Inflammatory macrophage treated with lipopolysaccharide for 4 hours (primary cell): ENCODE data around the gene ZNF862.
"Not testable (repeated sequence)": the region's sequence is repeated elsewhere in the genome, so short reads cannot be mapped to it uniquely, and the experiment has no call there.

Source experiments
- DNase-seq: peaks from one replicate; pipeline ENCODE4 v3.0.0-alpha.2; 2020

ZNF862 gene

GRCh38 chr7:149883048-149883438, 44.9 kb downstream of the ZNF862 start:
- no peak for DNase-seq

- peak; percentile 48 for DNase-seq
These were observed 45.3 kb downstream of the ZNF862 start for GRCh38 chr7:149883452-149883861.

- no peak for DNase-seq
These were observed 45.8 kb downstream of the ZNF862 start for GRCh38 chr7:149884016-149884415.

- no peak for DNase-seq
These were observed 46.4 kb downstream of the ZNF862 start for GRCh38 chr7:149884541-149884940.

GRCh38 chr7:149885191-149886017, 47.2 kb downstream of the ZNF862 start:
- DNase-seq = no peak

GRCh38 chr7:149886018-149886415, 47.8 kb downstream of the ZNF862 start:
- DNase-seq = peak; percentile 19

GRCh38 chr7:149887311-149887710, 49.1 kb downstream of the ZNF862 start:
- DNase-seq = no peak

- DNase-seq = not testable (repeated sequence)
These were observed 52.5 kb downstream of the ZNF862 start for GRCh38 chr7:149890715-149891114.

- DNase-seq = not testable (repeated sequence)
These were observed 56.8 kb downstream of the ZNF862 start for GRCh38 chr7:149894957-149895356.

GRCh38 chr7:149907776-149908376, 69.7 kb downstream of the ZNF862 start:
- DNase-seq = not testable (repeated sequence)

- not testable (repeated sequence) for DNase-seq
These were observed 72.0 kb downstream of the ZNF862 start for GRCh38 chr7:149910219-149910618.

GRCh38 chr7:149912126-149912525, 74.0 kb downstream of the ZNF862 start:
- not testable (repeated sequence) for DNase-seq
